Gastroesophageal sphincter (tissue), 4 donors: ENCODE results near the gene NOS3. TPM values are rescaled to one million over a fixed set of nuclear protein-coding genes. Genes with fewer than 3 reads are reported as not detected.
A peak's percentile ranks its signal among the peaks of the same experiment; 100 is the strongest.

ENCODE experiments used
- ATAC-seq: fragments of 150-250 bp; one replicate; pipeline ENCODE4 v1.9.1; 2016; ENCODE audit warnings: mild to moderate bottlenecking, moderate library complexity
- H3K27ac ChIP-seq, 4 donors: fragments of 200-600 bp; sonication (generic) in 3 of 4; 1 replicate in 3 of 4; 2 replicates in 1 of 4; pipeline ENCODE4 v1.5.1; 2016 to 2019
- H3K27me3 ChIP-seq: fragments of 200-600 bp; sonication (generic); one replicate; pipeline ENCODE4 v1.5.1; 2019
- H3K36me3 ChIP-seq, 2 donors: fragments of 200-600 bp; sonication (generic); one replicate each; pipeline ENCODE4 v1.5.1; 2019; ENCODE audit warnings: control low read depth in 1 of 2
- H3K4me1 ChIP-seq, 3 donors: fragments of 200-600 bp; sonication (generic); 1 replicate in 2 of 3; 2 replicates in 1 of 3; pipeline ENCODE4 v1.5.1; 2016 to 2019; ENCODE audit warnings: control low read depth in 2 of 3
- H3K4me3 ChIP-seq, 2 donors: fragments of 200-600 bp; sonication (generic); one replicate each; pipeline ENCODE4 v1.5.1; 2019; ENCODE audit warnings: mild to moderate bottlenecking in 1 of 2, moderate library complexity in 1 of 2
- H3K9me3 ChIP-seq, 3 donors: fragments of 200-600 bp; sonication (generic); one replicate each; pipeline ENCODE4 v1.5.1; 2017 to 2019; ENCODE audit warnings: control low read depth in 2 of 3
- CTCF ChIP-seq, 4 experiments: fragments of 200-600 bp in 2 of 4; fragments of 450-650 bp in 2 of 4; sonication (generic) in 1 of 4; IDR thresholded peaks; one replicate each; pipeline ENCODE4 v1.5.1; 2017 to 2019; ENCODE audit warnings: antibody characterized with exemption in 4 of 4, mild to moderate bottlenecking in 2 of 4, moderate library complexity in 2 of 4
- EP300 ChIP-seq: sonication (generic); formaldehyde crosslinking; IDR thresholded peaks from one replicate; pipeline ENCODE4 v1.6.1; 2017; ENCODE audit warnings: antibody characterized with exemption, mild to moderate bottlenecking
- POLR2A ChIP-seq, 2 donors: fragments of 450-650 bp; IDR thresholded peaks; one replicate each; pipeline ENCODE4 v1.6.1; 2017; ENCODE audit warnings: antibody characterized with exemption in 2 of 2, mild to moderate bottlenecking in 2 of 2, moderate library complexity in 1 of 2
- POLR2AphosphoS5 ChIP-seq: sonication (generic); formaldehyde crosslinking; IDR thresholded peaks from one replicate; pipeline ENCODE4 v1.6.1; 2017; ENCODE audit warnings: antibody characterized with exemption
- WGBS, 2 donors: methylation state at CpG; one replicate each; pipeline ENCODE4 v1.1.5; 2018; ENCODE audit warnings: low coverage in 1 of 2; 5-methylcytosine and 5-hydroxymethylcytosine counted together
- total RNA-seq, 4 donors: library from RNA; depleted of rRNA; stranded (reverse); fragments of >200 nt; gene quantifications; one replicate each; pipeline ENCODE4 v1.1.0, GENCODE V29; 2016

NOS3 gene
- total RNA-seq, 4 donors from 2014 or later, result 6.8 to 29.4 (median 13.5) TPM

GRCh38 chr7:151048911-151049463, 58.2 kb downstream of the NOS3 start:
- WGBS, 2 donors, result 76 to 80% methylated on average over 2 to 3 of the region's 38 CpGs
- peaks cover 0 to 39% of the 10 kb centered on the region in 2 donors for H3K36me3 ChIP-seq

GRCh38 chr7:151051108-151051507, 60.3 kb downstream of the NOS3 start:
- TF ChIP-seq POLR2AphosphoS5 (peak; percentile 24), POLR2A (IDR thresholded peaks at IDR 0.05) (no peak), CTCF (IDR thresholded peaks at IDR 0.05) (no peak), EP300 (no peak)
- no peak overlapping the region for H3K27ac ChIP-seq
- peak overlapping the region in 1 of 2 donors; percentile 18 for H3K4me3 ChIP-seq
- peaks cover 7% of the 10 kb centered on the region for H3K27me3 ChIP-seq
- H3K9me3 ChIP-seq, result no peaks in the 10 kb centered on the region
- peaks cover 0 to 27% (median 13%) of the 10 kb centered on the region in 3 donors for H3K4me1 ChIP-seq
- no CpG with 5 or more reads among the region's 50 CpGs for WGBS, 2 donors
- ATAC-seq, result peak; percentile 72
- H3K36me3 ChIP-seq, result peaks cover 0 to 25% of the 10 kb centered on the region in 2 donors

More at GRCh38 chr7:151048911-151049463, 58.2 kb downstream of the NOS3 start:
- Histone ChIP-seq H3K9me3 (no peaks in the 10 kb centered on the region), H3K27me3 (peaks cover 7% of the 10 kb centered on the region), H3K4me3 (no peak overlapping the region), H3K27ac (no peak overlapping the region), H3K4me1 (peaks cover 0 to 27% (median 13%) of the 10 kb centered on the region in 3 donors)
- TF ChIP-seq CTCF (IDR thresholded peaks at IDR 0.05) (no peak), EP300 (no peak), POLR2AphosphoS5 (no peak), POLR2A (IDR thresholded peaks at IDR 0.05) (no peak)
- ATAC-seq, result no peak

GRCh38 chr7:151053096-151053495, 62.3 kb downstream of the NOS3 start:
- H3K27me3 ChIP-seq, result peaks cover 7% of the 10 kb centered on the region
- no peaks in the 10 kb centered on the region for H3K9me3 ChIP-seq
- peaks cover 0 to 22% of the 10 kb centered on the region in 2 donors for H3K36me3 ChIP-seq
- H3K4me1 ChIP-seq, result peaks cover 3 to 24% (median 18%) of the 10 kb centered on the region in 3 donors
- H3K27ac ChIP-seq, result no peak overlapping the region
- H3K4me3 ChIP-seq, result no peak overlapping the region
- TF ChIP-seq EP300 (no peak), CTCF (IDR thresholded peaks at IDR 0.05) (no peak), POLR2A (IDR thresholded peaks at IDR 0.05) (no peak), POLR2AphosphoS5 (no peak)
- ATAC-seq, result no peak
- WGBS, 2 donors, result 60 to 90% methylated on average over 1 to 2 of the region's 4 CpGs

GRCh38 chr7:151053751-151054150, 62.9 kb downstream of the NOS3 start:
- 73 to 89% methylated on average over 5 to 8 of the region's 8 CpGs for WGBS, 2 donors
- Histone ChIP-seq H3K27ac (no peak overlapping the region), H3K36me3 (peaks cover 0 to 22% of the 10 kb centered on the region in 2 donors), H3K27me3 (peaks cover 7% of the 10 kb centered on the region), H3K9me3 (no peaks in the 10 kb centered on the region), H3K4me1 (peaks cover 3 to 31% (median 22%) of the 10 kb centered on the region in 3 donors), H3K4me3 (no peak overlapping the region)
- TF ChIP-seq POLR2AphosphoS5 (no peak), CTCF (IDR thresholded peaks at IDR 0.05) (no peak), POLR2A (IDR thresholded peaks at IDR 0.05) (no peak), EP300 (no peak)
- ATAC-seq, result no peak

- Histone ChIP-seq H3K27ac (no peak overlapping the region), H3K4me1 (peaks cover 5 to 42% (median 29%) of the 10 kb centered on the region in 3 donors), H3K27me3 (no peaks in the 10 kb centered on the region), H3K9me3 (no peaks in the 10 kb centered on the region), H3K36me3 (peaks cover 0 to 22% of the 10 kb centered on the region in 2 donors), H3K4me3 (no peak overlapping the region)
- WGBS, 2 donors, result no CpG with 5 or more reads among the region's 6 CpGs
- no peak for ATAC-seq
- TF ChIP-seq CTCF (IDR thresholded peaks at IDR 0.05) (no peak), POLR2AphosphoS5 (no peak), EP300 (no peak), POLR2A (IDR thresholded peaks at IDR 0.05) (no peak)
These were observed 65.5 kb downstream of the NOS3 start for GRCh38 chr7:151056283-151056665.
